ENCODE measurements around the gene OXCT2. TPM values are rescaled to one million over a fixed set of nuclear protein-coding genes. Genes with fewer than 3 reads are reported as not detected.
A peak's percentile ranks its signal among the peaks of the same experiment; 100 is the strongest.
"Not testable (repeated sequence)": the region's sequence is repeated elsewhere in the genome, so short reads cannot be mapped to it uniquely, and the experiment has no call there.

Gene OXCT2
- total RNA-seq, 1 donor from 2014 or later, result 5.6 TPM

DNA sequence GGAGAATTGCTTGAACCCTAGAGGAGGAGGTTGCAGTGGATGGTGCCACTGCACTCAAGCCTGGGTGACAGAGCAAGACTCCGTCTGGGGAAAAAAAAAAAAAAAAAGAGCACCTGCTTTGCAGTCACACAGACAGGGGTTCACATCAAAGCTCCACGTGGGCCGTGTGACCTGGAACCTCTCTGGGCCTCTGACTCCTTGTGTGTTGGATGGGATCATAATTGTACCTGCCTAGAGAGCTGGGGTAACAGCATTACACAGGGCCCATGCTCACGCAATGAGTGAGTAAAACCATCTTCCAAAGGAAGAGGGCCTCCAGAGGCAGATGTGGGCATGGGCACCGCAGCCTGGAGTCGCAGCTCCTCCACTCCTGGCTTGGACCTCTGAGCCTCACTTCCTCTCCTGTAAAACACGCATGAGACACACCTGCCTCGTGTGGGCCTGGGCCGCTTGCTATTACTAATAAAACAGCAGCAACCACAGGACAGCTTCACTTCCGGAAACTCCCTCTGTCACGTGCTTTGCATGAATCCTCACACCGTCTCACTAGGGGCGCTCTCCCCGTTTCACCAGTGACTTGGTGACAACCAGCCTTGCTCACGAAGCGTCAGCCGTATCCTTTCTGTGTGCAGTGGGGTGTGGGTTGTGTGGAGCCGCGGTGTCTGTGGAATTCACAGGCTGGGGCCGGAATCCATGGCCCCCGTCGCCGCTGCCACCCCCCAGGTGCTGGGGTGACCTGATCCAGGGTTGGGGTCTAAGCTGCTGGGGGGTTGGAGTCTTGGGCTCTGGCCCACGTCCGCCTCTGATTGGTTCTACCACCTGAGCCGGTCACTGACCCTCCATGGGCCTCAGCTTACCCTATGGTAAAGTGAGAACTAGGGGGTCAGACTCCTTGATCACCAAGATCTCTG, 28.0 kb upstream of the OXCT2 start:
- intact Hi-C loops (cut with micrococcal nuclease), result loop anchor here (2.0 to 10.0 kb wide), 3 partner anchors 62 to 194 kb away; partner anchors contain the start of gene PPIE

GRCh38 chr1:39795651-39796050, 24.5 kb upstream of the OXCT2 start:
- intact Hi-C loops (cut with micrococcal nuclease), result loop anchor here (5.0 to 10.0 kb wide), 2 partner anchors 58 to 191 kb away; partner anchors contain the start of gene PPIE
- DNase-seq (ENCODE audit: low spot score), result no peak
- Mint-ChIP-seq H3K9me3 (no peaks in the 10 kb centered on the region), H3K4me1 (ENCODE audit: low read depth) (peaks cover 16% of the 10 kb centered on the region), H3K4me3 (ENCODE audit: low read depth) (no peak overlapping the region), H3K36me3 (ENCODE audit: low read depth) (peaks cover 3% of the 10 kb centered on the region), H3K27ac (no peak overlapping the region), H3K27me3 (ENCODE audit: low read depth) (peaks cover 11% of the 10 kb centered on the region)

More for the DNA sequence above, 28.0 kb upstream of the OXCT2 start:
- peak; percentile 84 for DNase-seq (ENCODE audit: low spot score)
- peaks cover 10% of the 10 kb centered on the region for H3K4me1 Mint-ChIP-seq (ENCODE audit: low read depth)
- not testable (repeated sequence) for H3K27me3 Mint-ChIP-seq (ENCODE audit: low read depth); H3K36me3 Mint-ChIP-seq (ENCODE audit: low read depth); H3K9me3 Mint-ChIP-seq
- H3K4me3 Mint-ChIP-seq (ENCODE audit: low read depth), result peak overlapping the region; percentile 55
- peak overlapping the region; percentile 72 for H3K27ac Mint-ChIP-seq

DNA sequence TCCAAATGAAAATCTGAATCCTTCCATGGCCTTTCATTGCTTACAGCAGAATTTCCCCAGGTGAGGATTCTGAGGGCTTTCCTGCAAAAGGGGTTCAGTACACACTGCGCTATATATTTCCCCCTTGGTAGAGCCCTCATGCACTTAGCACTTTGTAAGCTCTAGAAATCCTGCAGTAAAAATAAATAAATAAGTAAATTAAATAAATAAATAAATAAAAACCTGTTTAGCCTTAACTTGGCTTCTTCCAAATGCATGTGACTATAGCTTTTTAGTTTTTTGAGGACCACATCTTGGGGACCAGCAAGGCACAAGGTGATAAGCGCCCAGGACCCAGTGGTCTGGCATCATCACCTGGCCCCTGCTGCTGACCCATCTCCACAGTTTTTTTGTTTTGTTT, 20.7 kb upstream of the OXCT2 start:
- Mint-ChIP-seq H3K27ac (no peak overlapping the region), H3K4me3 (ENCODE audit: low read depth) (no peak overlapping the region), H3K27me3 (ENCODE audit: low read depth) (peaks cover 24% of the 10 kb centered on the region), H3K9me3 (no peaks in the 10 kb centered on the region), H3K4me1 (ENCODE audit: low read depth) (peaks cover 12% of the 10 kb centered on the region), H3K36me3 (ENCODE audit: low read depth) (no peaks in the 10 kb centered on the region)
- DNase-seq (ENCODE audit: low spot score), result no peak
- intact Hi-C loops (cut with micrococcal nuclease), result loop anchor here (5.0 to 10.0 kb wide), 2 partner anchors 35 to 187 kb away; no protein-coding TSS in a partner anchor

DNA sequence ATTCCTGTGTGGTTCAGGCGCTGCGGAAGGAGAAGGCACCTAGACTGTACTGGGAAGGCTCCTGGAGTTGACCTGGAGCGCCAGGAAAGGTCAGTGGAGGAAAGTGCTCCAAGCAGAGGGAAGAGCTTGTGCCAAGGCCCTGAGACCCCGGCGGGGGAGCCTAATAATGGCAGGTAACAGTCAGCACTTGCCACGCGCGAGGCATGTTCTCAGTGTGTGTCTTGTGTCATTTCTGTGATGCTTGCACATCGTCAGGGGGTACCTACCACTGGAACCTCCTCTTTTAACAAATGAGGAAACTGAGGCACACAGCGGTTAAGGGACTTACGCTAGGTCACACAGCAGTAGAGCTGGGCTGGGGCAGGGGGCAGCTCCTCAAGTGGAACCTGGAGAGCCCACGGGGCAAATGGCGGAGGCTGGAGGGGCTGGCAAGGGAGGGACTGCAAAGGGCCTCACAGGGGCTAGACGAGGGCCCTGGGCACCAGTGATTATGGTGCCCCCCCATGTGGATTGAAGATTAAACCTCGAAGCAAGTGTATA, 18.5 kb upstream of the OXCT2 start:
- DNase-seq (ENCODE audit: low spot score), result no peak
- H3K9me3 Mint-ChIP-seq, result no peaks in the 10 kb centered on the region
- H3K4me1 Mint-ChIP-seq (ENCODE audit: low read depth), result peaks cover 12% of the 10 kb centered on the region
- H3K4me3 Mint-ChIP-seq (ENCODE audit: low read depth), result peak overlapping the region; percentile 75
- H3K27me3 Mint-ChIP-seq (ENCODE audit: low read depth), result peaks cover 29% of the 10 kb centered on the region
- intact Hi-C loops (cut with micrococcal nuclease), result loop anchor here (5.0 to 10.0 kb wide), 2 partner anchors 32 to 185 kb away; no protein-coding TSS in a partner anchor
- H3K27ac Mint-ChIP-seq, result peak overlapping the region; percentile 58
- H3K36me3 Mint-ChIP-seq (ENCODE audit: low read depth), result no peaks in the 10 kb centered on the region

DNA sequence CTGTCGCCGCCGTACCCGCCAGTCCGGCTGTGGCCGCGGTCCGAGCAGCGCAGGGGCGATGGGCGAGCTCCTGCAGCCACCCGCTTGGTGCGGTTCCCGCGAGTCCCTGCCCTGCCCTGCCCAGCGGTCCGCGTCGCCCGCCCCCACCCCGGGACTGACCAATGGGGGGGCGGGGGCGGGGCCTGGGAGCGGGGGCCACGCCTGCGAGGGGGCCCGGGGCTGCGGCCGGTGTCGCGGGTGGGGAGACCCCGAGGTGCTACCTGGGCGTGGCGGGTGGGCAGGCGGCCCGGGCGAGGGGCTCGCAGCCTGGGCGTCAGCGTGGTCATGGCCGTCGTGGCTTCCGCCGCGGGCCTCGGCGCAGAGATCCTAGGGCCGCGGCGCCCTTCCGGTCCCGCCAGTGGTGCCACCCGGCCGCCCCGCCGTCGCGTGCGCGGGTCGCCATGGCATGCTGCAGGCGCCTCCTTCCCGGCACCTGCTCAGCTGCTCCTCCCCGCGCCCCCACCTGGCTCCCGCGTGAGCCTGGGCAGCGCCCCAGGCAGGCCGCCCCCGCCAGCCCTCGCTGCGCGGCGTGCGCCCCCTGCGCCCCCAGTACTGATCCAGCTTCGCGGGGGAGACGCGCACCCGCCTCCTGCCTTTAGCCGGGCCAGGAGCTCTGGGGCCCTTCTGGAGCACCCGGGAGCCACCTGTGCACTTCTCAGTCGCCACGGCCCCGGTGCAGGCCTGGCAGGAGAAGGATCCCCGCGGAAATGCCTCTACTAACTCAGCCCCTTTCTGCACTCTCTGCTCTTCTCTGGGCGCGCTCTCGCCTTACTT, 17.8 kb upstream of the OXCT2 start, which contains the start of gene BMP8B:
Gene BMP8B (minus strand): TSS at position 108 of the 813 bp plus-strand sequence. CDS start 380 bp downstream, outside the sequence.
- Mint-ChIP-seq H3K9me3 (no peaks in the 10 kb centered on the region), H3K4me3 (ENCODE audit: low read depth) (peak within 1 kb of the TSS; percentile 75), H3K36me3 (ENCODE audit: low read depth) (no peaks in the 10 kb centered on the region), H3K27ac (peak within 1 kb of the TSS; percentile 58), H3K4me1 (ENCODE audit: low read depth) (peaks cover 12% of the 10 kb centered on the region), H3K27me3 (ENCODE audit: low read depth) (peaks cover 29% of the 10 kb centered on the region)
- intact Hi-C loops (cut with micrococcal nuclease), result no loop called here
- DNase-seq (ENCODE audit: low spot score), result peak; percentile 32

- intact Hi-C loops (cut with micrococcal nuclease), result no loop called here
- Mint-ChIP-seq H3K27me3 (ENCODE audit: low read depth) (peaks cover 31% of the 10 kb centered on the region), H3K9me3 (no peaks in the 10 kb centered on the region), H3K4me3 (ENCODE audit: low read depth) (no peak overlapping the region), H3K36me3 (ENCODE audit: low read depth) (no peaks in the 10 kb centered on the region), H3K27ac (no peak overlapping the region), H3K4me1 (ENCODE audit: low read depth) (peaks cover 12% of the 10 kb centered on the region)
- DNase-seq (ENCODE audit: low spot score), result no peak
Measured at GRCh38 chr1:39788426-39788757, 17.2 kb upstream of the OXCT2 start.

- intact Hi-C loops (cut with micrococcal nuclease), result not testable (repeated sequence)
Measured at GRCh38 chr1:39787964-39788363, 16.8 kb upstream of the OXCT2 start.

DNA sequence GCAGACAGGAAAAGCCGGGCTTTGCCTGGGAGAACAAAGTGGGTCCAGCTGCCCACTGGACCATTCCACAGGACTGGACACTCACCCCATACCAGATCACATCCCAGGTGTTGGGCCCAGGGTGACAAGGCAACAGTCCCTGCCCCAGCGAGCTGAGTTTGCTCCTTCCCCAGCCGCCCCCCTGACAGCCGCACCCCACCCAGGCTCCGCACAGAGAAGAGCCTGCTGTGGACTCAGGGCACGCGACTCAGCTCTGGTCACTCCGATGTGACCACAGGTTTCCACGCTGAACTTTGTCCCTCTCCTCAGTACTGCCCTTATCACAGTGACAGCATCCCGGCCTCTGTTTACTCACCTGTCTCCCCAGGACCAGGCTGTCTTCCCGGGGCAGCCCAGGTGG, 16.3 kb upstream of the OXCT2 start:
- Mint-ChIP-seq H3K4me1 (ENCODE audit: low read depth) (peaks cover 6% of the 10 kb centered on the region), H3K27me3 (ENCODE audit: low read depth) (peaks cover 26% of the 10 kb centered on the region), H3K36me3 (ENCODE audit: low read depth) (no peaks in the 10 kb centered on the region), H3K9me3 (no peaks in the 10 kb centered on the region), H3K4me3 (ENCODE audit: low read depth) (peak overlapping the region; percentile 24), H3K27ac (no peak overlapping the region)
- DNase-seq (ENCODE audit: low spot score), result no peak
- intact Hi-C loops (cut with micrococcal nuclease), result no loop called here

More at GRCh38 chr1:39787964-39788363, 16.8 kb upstream of the OXCT2 start:
- H3K4me1 Mint-ChIP-seq (ENCODE audit: low read depth), result peaks cover 11% of the 10 kb centered on the region
- not testable (repeated sequence) for H3K36me3 Mint-ChIP-seq (ENCODE audit: low read depth); H3K9me3 Mint-ChIP-seq; H3K27ac Mint-ChIP-seq; DNase-seq (ENCODE audit: low spot score)
- H3K27me3 Mint-ChIP-seq (ENCODE audit: low read depth), result peaks cover 31% of the 10 kb centered on the region
- peak overlapping the region; percentile 37 for H3K4me3 Mint-ChIP-seq (ENCODE audit: low read depth)

- DNase-seq (ENCODE audit: low spot score); H3K4me1 Mint-ChIP-seq (ENCODE audit: low read depth); intact Hi-C loops (cut with micrococcal nuclease): not testable (repeated sequence)
Measured at GRCh38 chr1:39787108-39787375, 15.9 kb upstream of the OXCT2 start.

DNA sequence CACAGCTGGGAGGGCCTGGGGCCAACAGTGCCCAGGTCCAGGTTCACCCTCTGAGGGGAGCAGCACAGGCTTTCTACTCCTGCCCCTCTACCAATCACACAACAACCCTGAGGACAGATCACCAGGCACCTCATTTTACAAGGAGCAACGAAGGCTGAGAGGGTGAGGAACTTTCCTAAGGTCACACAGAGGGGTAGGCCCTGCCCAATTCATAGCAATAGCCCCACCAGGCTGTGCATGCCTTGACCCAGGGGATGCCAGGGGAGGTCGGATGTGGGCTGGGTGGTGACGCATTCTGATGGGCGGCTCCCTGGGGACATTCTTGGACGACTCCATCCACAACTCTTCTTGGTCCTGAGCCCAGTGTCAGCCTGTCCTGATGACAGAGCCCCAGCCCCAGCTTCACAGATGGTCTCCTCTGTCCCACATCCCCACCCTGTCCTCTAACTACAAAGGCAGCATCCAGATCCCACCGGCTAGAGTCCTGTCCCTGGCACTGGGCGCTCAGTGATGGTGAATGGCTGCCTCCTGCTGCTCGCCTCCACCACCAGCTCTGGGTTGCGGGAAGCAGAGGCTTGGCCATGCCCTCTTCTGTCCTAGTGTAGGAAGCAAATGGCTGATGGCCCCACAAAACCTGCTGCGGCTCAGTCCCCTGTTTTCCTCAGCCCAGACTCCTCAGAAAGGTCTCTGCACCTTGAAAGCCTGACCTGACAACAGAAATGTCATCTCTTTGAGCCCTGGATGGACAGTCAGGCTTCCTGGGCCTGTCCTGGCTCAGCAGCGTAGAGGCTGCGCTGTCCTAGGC, 15.4 kb upstream of the OXCT2 start:
- H3K9me3 Mint-ChIP-seq; H3K4me1 Mint-ChIP-seq (ENCODE audit: low read depth); intact Hi-C loops (cut with micrococcal nuclease); DNase-seq (ENCODE audit: low spot score); H3K36me3 Mint-ChIP-seq (ENCODE audit: low read depth); H3K27ac Mint-ChIP-seq: not testable (repeated sequence)
- H3K27me3 Mint-ChIP-seq (ENCODE audit: low read depth), result peaks cover 24% of the 10 kb centered on the region
- H3K4me3 Mint-ChIP-seq (ENCODE audit: low read depth), result peak overlapping the region; percentile 43

More at GRCh38 chr1:39787108-39787375, 15.9 kb upstream of the OXCT2 start:
- H3K9me3 Mint-ChIP-seq; H3K36me3 Mint-ChIP-seq (ENCODE audit: low read depth); H3K27ac Mint-ChIP-seq: not testable (repeated sequence)
- peak overlapping the region; percentile 24 for H3K4me3 Mint-ChIP-seq (ENCODE audit: low read depth)
- peaks cover 25% of the 10 kb centered on the region for H3K27me3 Mint-ChIP-seq (ENCODE audit: low read depth)

DNA sequence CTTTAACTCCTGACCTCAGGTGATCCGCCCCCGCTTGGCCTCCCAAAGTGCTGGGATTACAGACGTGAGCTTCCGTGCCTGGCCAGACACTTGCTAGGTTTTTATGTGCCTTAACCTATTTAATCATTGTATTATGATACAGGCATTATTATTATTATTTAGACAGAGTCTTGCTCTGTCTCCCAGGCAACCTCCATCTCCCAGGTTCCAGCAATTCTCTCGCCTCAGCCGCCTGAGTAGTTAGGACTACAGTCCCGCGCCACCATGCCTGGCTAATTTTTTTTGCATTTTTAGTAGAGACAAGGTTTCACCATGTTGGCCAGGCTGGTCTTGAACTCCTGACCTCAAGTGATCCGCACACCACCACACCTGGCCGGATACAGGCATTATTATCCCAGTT, 11.5 kb upstream of the OXCT2 start:
- H3K9me3 Mint-ChIP-seq; H3K4me3 Mint-ChIP-seq (ENCODE audit: low read depth); intact Hi-C loops (cut with micrococcal nuclease); H3K36me3 Mint-ChIP-seq (ENCODE audit: low read depth); DNase-seq (ENCODE audit: low spot score); H3K27ac Mint-ChIP-seq; H3K4me1 Mint-ChIP-seq (ENCODE audit: low read depth): not testable (repeated sequence)
- H3K27me3 Mint-ChIP-seq (ENCODE audit: low read depth), result peaks cover 22% of the 10 kb centered on the region

DNA sequence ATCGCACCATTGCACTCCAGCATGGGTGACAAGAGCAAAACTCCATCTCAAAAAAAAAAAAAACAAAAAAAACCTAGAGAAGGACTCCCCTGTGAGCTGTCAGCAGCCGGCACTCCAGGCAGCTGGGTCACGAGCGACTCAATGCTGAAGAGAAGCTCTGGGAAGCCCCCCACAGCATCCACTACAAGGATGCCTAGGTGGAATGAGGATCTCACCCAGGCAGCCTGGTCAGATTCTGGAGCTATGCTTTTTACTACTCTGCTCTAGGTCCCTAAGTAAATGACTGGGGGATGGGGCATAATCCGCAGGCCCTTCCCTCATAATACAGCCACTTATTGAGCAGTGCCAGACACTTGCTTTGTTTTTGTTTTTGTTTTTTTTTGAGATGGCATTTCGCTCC, 11.0 kb upstream of the OXCT2 start:
- no peaks in the 10 kb centered on the region for H3K4me1 Mint-ChIP-seq (ENCODE audit: low read depth)
- peaks cover 17% of the 10 kb centered on the region for H3K27me3 Mint-ChIP-seq (ENCODE audit: low read depth)
- H3K36me3 Mint-ChIP-seq (ENCODE audit: low read depth), result no peaks in the 10 kb centered on the region
- intact Hi-C loops (cut with micrococcal nuclease), result no loop called here
- DNase-seq (ENCODE audit: low spot score), result no peak
- no peak overlapping the region for H3K27ac Mint-ChIP-seq
- no peaks in the 10 kb centered on the region for H3K9me3 Mint-ChIP-seq
- H3K4me3 Mint-ChIP-seq (ENCODE audit: low read depth), result no peak overlapping the region

Data from activated T-helper 2 cell treated with anti-CD3 and anti-CD28 coated beads, Interferon-gamma antibody, Interleukin-2, Interleukin-4, amounts not matched to agents 10 μg/mL and 5 μg/mL and 100 μg/mL, durations not matched to agents 14 hours and 24 hours and 36 hours (primary cell).